ENCODE data around the gene GRID2. TPM values are rescaled to one million over a fixed set of nuclear protein-coding genes. Genes with fewer than 3 reads are reported as not detected.

GRID2 gene
- polyA plus RNA-seq, 1 donor from 2014 or later, result 14.9 TPM

GRCh38 chr4:93313197-93313596, 1009.4 kb downstream of the GRID2 start:
- no peak overlapping the region for H2AFZ ChIP-seq (ENCODE audit: low read depth, low read length)
- no peaks in the 10 kb centered on the region for H3K27me3 ChIP-seq (ENCODE audit: insufficient read depth, low read depth, low read length)
- H3K9ac ChIP-seq (ENCODE audit: low read length), result no peak overlapping the region
- no peaks in the 10 kb centered on the region for H4K20me1 ChIP-seq (ENCODE audit: insufficient read depth)
- no peaks in the 10 kb centered on the region for H3K79me2 ChIP-seq (replicated peaks; ENCODE audit: insufficient read depth, low read length)
- no peaks in the 10 kb centered on the region for H3K36me3 ChIP-seq (ENCODE audit: insufficient read depth, low read length)
- H3K9me3 ChIP-seq (ENCODE audit: low read length), result no peaks in the 10 kb centered on the region
- H3K4me3 ChIP-seq (ENCODE audit: low read length), result no peak overlapping the region
- no peak overlapping the region for H3K4me2 ChIP-seq (ENCODE audit: low read length)
- TF ChIP-seq TAF1 (IDR thresholded peaks at IDR 0.05; ENCODE audit: low read depth), result no peak
- no peak for TF ChIP-seq EP300 (conservative IDR thresholded peaks at IDR 0.05; ENCODE audit: poor library complexity, severe bottlenecking)
- TF ChIP-seq, protein P1, sequence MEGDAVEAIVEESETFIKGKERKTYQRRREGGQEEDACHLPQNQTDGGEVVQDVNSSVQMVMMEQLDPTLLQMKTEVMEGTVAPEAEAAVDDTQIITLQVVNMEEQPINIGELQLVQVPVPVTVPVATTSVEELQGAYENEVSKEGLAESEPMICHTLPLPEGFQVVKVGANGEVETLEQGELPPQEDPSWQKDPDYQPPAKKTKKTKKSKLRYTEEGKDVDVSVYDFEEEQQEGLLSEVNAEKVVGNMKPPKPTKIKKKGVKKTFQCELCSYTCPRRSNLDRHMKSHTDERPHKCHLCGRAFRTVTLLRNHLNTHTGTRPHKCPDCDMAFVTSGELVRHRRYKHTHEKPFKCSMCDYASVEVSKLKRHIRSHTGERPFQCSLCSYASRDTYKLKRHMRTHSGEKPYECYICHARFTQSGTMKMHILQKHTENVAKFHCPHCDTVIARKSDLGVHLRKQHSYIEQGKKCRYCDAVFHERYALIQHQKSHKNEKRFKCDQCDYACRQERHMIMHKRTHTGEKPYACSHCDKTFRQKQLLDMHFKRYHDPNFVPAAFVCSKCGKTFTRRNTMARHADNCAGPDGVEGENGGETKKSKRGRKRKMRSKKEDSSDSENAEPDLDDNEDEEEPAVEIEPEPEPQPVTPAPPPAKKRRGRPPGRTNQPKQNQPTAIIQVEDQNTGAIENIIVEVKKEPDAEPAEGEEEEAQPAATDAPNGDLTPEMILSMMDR (IDR thresholded peaks at IDR 0.05; ENCODE audit: poor library complexity, severe bottlenecking), result no peak
- TF ChIP-seq, protein P2, sequence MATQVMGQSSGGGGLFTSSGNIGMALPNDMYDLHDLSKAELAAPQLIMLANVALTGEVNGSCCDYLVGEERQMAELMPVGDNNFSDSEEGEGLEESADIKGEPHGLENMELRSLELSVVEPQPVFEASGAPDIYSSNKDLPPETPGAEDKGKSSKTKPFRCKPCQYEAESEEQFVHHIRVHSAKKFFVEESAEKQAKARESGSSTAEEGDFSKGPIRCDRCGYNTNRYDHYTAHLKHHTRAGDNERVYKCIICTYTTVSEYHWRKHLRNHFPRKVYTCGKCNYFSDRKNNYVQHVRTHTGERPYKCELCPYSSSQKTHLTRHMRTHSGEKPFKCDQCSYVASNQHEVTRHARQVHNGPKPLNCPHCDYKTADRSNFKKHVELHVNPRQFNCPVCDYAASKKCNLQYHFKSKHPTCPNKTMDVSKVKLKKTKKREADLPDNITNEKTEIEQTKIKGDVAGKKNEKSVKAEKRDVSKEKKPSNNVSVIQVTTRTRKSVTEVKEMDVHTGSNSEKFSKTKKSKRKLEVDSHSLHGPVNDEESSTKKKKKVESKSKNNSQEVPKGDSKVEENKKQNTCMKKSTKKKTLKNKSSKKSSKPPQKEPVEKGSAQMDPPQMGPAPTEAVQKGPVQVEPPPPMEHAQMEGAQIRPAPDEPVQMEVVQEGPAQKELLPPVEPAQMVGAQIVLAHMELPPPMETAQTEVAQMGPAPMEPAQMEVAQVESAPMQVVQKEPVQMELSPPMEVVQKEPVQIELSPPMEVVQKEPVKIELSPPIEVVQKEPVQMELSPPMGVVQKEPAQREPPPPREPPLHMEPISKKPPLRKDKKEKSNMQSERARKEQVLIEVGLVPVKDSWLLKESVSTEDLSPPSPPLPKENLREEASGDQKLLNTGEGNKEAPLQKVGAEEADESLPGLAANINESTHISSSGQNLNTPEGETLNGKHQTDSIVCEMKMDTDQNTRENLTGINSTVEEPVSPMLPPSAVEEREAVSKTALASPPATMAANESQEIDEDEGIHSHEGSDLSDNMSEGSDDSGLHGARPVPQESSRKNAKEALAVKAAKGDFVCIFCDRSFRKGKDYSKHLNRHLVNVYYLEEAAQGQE (IDR thresholded peaks at IDR 0.05; ENCODE audit: borderline replicate concordance), result no peak
- TF ChIP-seq POLR2AphosphoS5 (IDR thresholded peaks at IDR 0.05), result no peak
- no peak for TF ChIP-seq MXI1 (conservative IDR thresholded peaks at IDR 0.05; ENCODE audit: poor library complexity, severe bottlenecking)
- TF ChIP-seq RAD21 (conservative IDR thresholded peaks at IDR 0.05), result no peak
- no peak for TF ChIP-seq SMC3 (conservative IDR thresholded peaks at IDR 0.05; ENCODE audit: poor library complexity)
- TF ChIP-seq EZH2 (IDR thresholded peaks at IDR 0.05; ENCODE audit: borderline replicate concordance, insufficient read depth, low read length, poor library complexity, severe bottlenecking), result no peak
- no peaks in the 10 kb centered on the region for H3K9me2 ChIP-seq (ENCODE audit: insufficient read depth, low read length)
- no peaks in the 10 kb centered on the region for H3F3A ChIP-seq (ENCODE audit: insufficient read depth, low read length, poor library complexity, severe bottlenecking)
- H3K27ac ChIP-seq (ENCODE audit: low read length), result no peak overlapping the region

DNA sequence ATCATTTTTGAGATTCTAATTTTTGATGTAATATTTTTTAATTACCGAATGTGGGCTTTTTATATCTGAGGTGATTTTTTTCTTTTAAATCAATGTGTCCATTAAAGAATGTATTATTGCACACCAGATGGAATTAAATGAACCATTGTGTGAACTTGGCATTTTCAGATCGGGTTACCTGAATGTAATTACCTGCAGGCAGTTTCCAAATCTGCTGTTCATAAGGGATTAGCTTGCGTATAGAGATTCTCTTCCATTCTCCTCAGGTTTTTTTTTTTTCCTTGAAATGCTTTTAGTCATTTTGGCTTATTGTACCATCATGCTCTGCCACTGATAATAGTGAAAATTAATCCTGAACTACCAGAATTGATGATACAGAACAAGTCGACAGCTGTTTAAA, 1013.3 kb downstream of the GRID2 start:
- Histone ChIP-seq H3K27me3 (ENCODE audit: insufficient read depth, low read depth, low read length) (no peaks in the 10 kb centered on the region), H4K20me1 (ENCODE audit: insufficient read depth) (no peaks in the 10 kb centered on the region), H3K9me2 (ENCODE audit: insufficient read depth, low read length) (no peaks in the 10 kb centered on the region), H3K27ac (ENCODE audit: low read length) (no peak overlapping the region), H3K9me3 (ENCODE audit: low read length) (no peaks in the 10 kb centered on the region), H2AFZ (ENCODE audit: low read depth, low read length) (no peak overlapping the region), H3K9ac (ENCODE audit: low read length) (no peak overlapping the region), H3K36me3 (ENCODE audit: insufficient read depth, low read length) (no peaks in the 10 kb centered on the region), H3K79me2 (replicated peaks; ENCODE audit: insufficient read depth, low read length) (no peaks in the 10 kb centered on the region), H3K4me2 (ENCODE audit: low read length) (no peak overlapping the region), H3K4me3 (ENCODE audit: low read length) (no peak overlapping the region), H3F3A (ENCODE audit: insufficient read depth, low read length, poor library complexity, severe bottlenecking) (no peaks in the 10 kb centered on the region)
- TF ChIP-seq SMC3 (conservative IDR thresholded peaks at IDR 0.05; ENCODE audit: poor library complexity) (no peak), EZH2 (IDR thresholded peaks at IDR 0.05; ENCODE audit: borderline replicate concordance, insufficient read depth, low read length, poor library complexity, severe bottlenecking) (no peak), EP300 (conservative IDR thresholded peaks at IDR 0.05; ENCODE audit: poor library complexity, severe bottlenecking) (no peak), RAD21 (conservative IDR thresholded peaks at IDR 0.05) (no peak), MXI1 (conservative IDR thresholded peaks at IDR 0.05; ENCODE audit: poor library complexity, severe bottlenecking) (no peak), TAF1 (IDR thresholded peaks at IDR 0.05; ENCODE audit: low read depth) (no peak), POLR2AphosphoS5 (IDR thresholded peaks at IDR 0.05) (no peak)
- TF ChIP-seq, protein P2 (IDR thresholded peaks at IDR 0.05; ENCODE audit: borderline replicate concordance), result no peak
- TF ChIP-seq, protein P1 (IDR thresholded peaks at IDR 0.05; ENCODE audit: poor library complexity, severe bottlenecking), result no peak

Data from neural cell (in vitro differentiated cells).